GM18951 (cell line): ENCODE data around the gene SMURF2.
"Not testable (repeated sequence)": the region's sequence is repeated elsewhere in the genome, so short reads cannot be mapped to it uniquely, and the experiment has no call there.

Experiments
- POLR2A ChIP-seq: IDR thresholded peaks from 4 replicates; pipeline ENCODE4 v1.6.1; 2011; ENCODE audit warnings: mild to moderate bottlenecking; ENCODE audit not compliant: insufficient read length, insufficient read depth; ENCODE audit errors: extremely low read depth
- in situ Hi-C: fragments of 300-500 bp; cut with MboI; formaldehyde crosslinking; loops from one replicate; pipeline ENCODE4 v1.12.0; 2022; ENCODE audit warnings: low sequenced_read_pairs, mixed read lengths, inconsistent platforms; ENCODE audit not compliant: unreplicated experiment

Gene SMURF2

DNA sequence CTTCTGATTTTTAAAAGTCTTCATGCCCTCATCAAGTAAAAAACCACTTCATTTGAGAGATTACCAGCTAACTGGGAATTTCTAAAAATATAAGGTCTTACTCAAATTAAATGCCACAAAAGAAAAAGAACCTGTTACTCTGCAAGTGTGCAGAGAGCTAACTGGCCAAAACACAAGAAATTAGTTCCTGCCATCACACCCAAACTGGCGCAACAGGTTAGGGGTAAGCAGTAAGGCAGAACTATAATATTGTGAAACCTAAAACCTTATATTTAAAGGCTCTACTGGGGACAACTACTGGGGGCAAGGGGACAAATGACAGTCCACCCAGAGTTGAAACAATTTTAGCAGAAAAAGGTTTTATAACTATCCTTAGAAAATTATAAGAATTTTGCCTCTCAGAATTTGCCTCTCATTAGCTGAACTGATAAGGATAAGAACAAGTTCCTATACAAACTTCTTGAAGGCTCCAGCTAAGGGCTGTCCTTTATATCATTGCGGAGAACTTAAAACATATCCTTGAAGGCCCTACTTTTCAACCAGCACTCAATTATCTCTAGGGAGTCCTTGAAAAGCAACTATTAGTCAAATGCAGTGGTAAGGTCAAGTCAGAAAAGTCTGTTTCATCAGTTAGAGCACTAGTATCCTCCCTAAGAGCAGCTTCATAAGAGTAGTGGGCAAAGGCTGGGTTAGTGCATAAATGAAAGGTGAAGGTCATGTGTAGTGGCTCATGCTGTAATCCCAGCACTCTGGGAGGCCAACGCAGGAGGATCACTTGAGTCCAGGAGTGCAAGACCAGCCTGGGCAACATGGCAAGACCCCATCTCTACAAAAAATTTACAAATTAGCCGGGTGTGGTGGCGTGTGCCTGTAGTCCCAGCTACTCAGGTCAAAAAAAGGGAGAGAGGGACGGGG is 31.5 kb downstream of the SMURF2 start:
- in situ Hi-C loops, result no loop called here
- TF ChIP-seq POLR2A, result no peak

DNA sequence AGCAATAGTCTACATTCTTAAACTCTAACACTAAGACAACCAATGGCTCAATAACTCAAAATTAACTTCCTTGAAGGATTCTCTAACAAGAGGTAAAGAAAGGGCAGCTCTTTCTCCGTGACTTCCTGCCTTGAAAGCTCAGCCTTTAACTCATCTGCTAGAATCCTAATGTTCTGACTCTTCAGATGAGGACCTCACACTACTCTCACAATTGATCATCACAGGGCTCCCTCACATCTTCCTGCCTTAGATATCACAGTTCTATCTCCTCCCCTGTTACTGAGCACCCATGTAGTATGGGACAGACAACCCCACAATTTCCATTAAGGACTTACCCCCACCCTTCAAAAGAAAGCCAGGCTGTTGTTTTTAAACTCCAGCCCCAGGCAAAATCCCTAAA is 33.5 kb downstream of the SMURF2 start:
- no peak for TF ChIP-seq POLR2A
- in situ Hi-C loops, result no loop called here

DNA sequence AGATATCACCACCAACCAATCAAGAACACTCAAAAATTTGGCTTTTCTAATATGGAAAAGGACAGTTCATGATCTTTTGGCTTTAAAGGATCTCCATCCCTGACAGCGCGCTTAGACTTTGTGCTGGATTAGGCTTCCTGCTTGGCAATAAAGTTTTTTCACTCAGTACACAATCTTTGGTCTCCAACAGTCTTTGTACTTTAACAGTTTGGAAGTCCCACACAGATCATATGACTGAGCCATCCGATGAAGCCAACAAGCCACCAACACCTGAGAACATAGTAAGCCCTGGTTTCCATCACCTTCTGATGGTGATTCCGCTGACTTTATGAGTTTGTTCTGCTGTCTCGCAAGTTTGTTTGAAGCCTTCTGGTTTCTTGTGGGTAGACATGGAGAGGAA is 34.3 kb downstream of the SMURF2 start:
- in situ Hi-C loops, result no loop called here
- no peak for TF ChIP-seq POLR2A

DNA sequence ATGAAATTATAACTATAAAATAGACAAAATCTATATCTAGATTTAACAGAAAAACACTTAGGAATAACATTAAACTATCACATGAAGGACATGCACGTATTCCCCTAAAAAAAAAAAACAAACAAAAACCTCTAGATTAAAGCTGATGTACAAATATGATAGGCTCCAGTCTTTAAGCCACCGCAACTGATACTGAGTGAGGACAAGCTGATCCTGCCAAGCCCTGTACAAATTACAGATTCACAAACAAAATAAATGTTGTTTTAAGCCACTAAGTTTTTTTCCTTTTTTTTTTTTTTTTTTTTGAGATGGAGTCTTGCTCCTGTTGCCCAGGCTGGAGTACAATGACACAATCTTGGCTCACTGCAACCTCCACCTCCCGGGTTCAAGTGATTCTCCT is 35.3 kb downstream of the SMURF2 start:
- TF ChIP-seq POLR2A, result no peak
- in situ Hi-C loops, result no loop called here

DNA sequence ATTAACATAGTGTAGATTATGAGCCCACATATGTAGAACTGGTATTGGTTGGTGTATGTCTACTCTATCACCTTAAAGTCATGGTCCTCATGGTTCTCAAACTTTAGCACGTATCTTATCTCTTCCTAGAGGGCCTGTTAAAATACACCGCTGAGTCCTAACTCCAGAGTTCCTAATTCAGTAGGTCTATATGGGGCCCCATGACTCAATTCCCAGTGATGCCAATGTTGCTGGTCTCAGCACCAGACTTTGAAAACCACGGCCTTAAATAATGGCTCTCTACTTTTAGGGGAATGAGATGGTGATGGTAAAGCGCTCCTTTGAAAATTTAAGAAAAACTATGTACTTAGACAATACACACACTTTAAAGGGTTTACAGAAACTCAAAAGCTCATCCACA is 36.6 kb downstream of the SMURF2 start:
- TF ChIP-seq POLR2A, result no peak

DNA sequence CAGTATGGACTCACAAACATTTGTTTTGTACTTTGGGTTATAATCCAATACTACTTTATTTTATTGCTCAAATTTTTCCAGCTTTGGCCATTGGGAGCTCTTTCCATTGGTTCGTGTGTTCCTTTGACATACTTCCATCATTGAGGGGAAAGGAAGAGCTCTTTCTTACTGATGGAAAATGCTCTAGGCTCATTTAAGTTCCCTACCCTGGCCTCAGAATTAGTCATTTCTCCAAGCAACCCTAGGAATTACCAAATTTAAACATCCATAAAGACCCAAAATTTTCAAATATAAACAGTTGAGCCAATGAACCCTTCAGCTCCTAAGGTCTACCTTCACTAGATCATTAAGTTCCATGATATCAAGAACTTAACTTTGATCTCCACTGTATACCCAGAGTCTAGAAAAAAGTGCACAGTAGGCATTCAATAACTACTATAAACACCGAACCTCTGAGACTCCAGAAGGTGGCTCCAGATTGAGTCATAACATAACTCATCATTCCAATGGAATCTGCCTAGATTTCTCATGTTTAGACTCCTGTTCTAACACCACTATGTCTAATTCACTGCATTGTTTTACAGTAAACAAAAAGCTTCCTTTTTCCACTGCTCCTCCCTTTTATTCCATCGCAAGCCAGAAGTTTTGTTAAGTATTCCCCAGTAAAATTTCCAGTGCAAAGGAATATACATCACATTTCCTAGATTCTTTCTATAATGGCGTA is 39.0 kb downstream of the SMURF2 start:
- in situ Hi-C loops, result no loop called here
- TF ChIP-seq POLR2A, result no peak

More for the DNA sequence above, 36.6 kb downstream of the SMURF2 start:
- in situ Hi-C loops, result no loop called here

DNA sequence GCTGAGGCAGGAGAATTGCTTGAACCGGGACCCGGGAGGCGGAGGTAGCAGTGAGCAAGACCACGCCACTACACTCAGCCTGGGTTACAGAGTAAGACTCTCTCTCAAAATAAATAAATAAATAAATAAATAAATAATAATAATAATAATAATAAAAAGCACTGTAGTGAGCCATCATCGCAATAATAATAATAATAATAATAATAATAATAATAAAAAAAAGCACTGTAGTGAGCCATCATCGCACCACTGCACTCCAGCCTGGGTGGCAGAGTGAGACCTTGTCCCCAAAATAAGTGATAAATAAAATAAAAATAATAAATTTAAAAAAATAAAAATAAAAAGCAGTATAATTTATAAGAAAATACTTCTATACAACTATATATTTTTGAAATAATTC is 40.3 kb downstream of the SMURF2 start:
- TF ChIP-seq POLR2A, result no peak
- in situ Hi-C loops, result no loop called here

DNA sequence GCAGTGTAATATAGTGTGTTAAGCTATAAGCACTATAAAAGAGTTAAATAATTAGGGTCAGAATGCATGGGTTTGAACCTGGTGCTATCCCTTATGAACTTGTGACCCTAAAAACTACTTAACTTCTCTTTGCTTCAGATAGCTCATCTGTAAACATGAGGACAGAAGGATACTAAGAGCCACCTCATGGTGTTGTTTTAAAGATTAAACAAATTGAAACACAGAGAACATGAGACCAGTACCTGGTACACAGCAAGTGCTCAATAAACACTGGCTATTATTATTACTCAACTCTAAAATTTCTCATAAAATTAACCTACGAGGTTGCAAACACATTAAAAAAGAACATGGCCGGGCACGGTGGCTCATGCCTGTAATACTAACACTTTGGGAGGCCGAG is 43.3 kb downstream of the SMURF2 start:
- TF ChIP-seq POLR2A, result no peak
- in situ Hi-C loops, result no loop called here

DNA sequence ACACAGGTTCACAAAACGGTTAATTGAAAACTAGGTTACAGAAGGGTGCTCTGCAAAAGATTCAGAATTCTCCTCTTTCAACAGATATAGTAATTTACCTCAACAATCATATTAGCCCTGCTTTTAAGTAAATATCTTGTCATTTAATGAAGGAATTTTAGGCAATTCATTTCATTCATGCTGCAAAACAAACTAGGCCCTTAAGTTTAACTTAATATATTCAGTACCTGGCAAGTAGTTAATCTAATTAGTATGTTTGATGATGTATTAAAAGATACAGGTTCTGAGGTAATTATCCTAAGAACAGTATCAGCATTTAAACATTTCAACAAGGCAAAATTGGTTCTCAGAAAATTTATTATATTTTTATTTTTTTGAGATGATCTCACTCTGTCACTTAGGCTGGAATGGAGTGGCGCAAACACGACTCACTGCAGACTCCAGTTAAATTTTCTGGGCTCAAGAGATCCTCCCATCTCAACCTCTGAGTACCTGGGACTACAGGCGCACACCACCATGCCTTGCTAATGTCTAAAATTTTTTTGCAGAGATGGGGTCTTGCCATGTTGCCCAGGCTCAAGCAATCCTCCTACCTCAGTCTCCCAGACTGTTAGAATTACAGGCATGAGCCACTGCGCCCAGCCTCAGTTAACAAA is 44.9 kb downstream of the SMURF2 start:
- in situ Hi-C loops, result no loop called here

DNA sequence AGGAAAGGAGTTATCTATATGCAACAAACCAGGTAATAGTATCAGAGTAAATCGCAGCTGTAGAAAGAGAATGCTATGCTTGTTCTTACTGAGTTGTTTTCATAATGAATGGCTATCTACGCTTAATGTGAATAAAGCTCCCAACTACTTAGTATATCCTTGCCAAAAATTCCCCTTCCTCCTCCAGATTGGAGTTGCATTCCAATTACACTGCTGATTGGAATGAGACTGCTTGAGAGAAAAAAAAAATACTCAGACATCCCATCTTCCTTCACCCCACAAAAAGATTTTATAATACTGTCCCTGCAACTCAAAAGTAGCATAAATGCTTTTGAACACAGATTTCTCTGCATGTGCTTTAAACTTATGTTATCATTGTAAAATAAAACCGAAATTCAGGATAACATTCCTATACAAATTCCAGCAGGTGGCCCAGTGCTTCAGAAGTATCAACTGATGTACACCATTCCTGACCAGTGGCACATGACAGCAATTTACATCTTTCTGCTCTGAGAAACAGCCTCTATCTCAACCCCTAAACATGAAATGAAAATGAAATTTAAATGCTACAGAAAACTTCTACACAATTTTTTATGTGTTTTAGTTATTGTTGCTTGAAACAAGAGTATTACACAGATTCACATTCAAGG is 47.0 kb downstream of the SMURF2 start:
- no peak for TF ChIP-seq POLR2A
- in situ Hi-C loops, result no loop called here

More for the DNA sequence above, 44.9 kb downstream of the SMURF2 start:
- TF ChIP-seq POLR2A, result no peak

DNA sequence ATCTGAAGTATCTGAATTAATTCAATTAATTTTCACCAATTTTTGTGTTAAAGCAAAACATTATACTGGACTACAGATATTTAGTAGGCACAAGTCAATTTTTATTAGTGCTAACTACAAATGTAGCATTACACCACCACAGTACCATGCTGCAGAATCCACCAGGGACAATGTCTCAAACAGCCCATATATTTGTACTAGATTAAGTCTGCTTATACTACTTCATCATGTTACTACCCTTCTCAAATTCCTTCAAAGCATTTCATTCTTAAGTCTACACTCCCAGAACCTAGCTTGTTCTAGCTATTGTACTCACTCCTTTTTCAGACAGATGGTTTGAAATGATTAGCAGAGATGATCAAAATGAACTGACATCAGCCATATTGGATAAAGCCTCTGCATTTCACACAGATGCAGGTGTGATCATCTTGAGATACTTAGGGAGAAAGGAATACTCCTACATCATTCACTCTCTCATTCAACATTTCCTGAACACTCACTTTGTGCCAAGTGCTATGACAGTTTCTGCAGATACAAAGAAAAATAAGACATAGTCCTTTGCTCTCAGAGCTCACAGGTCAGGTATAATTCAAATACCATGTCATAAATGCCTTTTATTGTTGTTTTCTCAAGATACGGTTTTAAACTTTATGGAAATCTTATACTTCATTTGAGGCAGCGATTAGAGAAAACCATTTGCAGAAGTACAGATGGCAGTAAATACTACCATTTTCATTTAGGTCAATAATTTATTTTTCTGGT is 47.7 kb downstream of the SMURF2 start:
- TF ChIP-seq POLR2A, result no peak
- in situ Hi-C loops, result no loop called here

DNA sequence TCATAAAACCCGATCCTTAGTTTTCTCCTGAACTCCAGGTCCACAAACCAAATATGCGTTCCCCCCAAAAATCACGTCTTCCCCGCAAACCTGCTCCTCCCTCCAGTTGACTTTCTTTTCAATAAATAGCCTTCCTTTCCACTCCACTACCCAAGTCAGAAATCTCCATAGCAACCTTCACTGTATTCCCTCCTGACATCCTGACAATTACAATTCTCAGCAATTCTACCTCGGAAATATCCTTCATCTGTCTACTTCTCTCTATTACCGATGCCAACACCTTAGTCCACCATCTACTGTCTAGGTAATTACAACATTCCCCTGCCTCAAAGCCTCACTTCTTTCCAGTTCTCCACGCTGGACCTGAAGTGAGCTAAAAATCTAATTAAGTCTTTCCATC is 50.7 kb downstream of the SMURF2 start:
- TF ChIP-seq POLR2A, result no peak
- in situ Hi-C loops, result no loop called here

DNA sequence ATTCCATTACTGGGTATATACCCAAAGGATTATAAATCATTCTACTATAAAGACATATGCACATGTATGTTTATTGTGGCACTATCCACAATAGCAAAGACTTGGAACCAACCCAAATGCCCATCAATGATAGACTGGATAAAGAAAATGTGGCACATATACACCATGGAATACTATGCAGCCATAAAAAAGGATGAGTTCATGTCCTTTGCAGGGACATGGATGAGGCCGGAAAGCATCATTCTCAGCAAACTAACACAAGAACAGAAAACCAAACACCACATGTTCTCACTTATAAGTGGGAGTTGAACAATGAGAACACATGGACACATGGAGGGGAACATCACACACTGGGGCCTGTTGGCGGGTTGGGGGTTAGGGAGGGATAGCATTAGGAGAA is 51.9 kb downstream of the SMURF2 start:
- in situ Hi-C loops, result not testable (repeated sequence)
